Renal cortical epithelial cell (primary cell): Measurements from ENCODE around the gene PODN. TPM values are rescaled to one million over a fixed set of nuclear protein-coding genes. Genes with fewer than 3 reads are reported as not detected.

Experiments used
- DNase-seq: peaks from one replicate; pipeline ENCODE4 v3.0.0-alpha.2; 2011; ENCODE audit warnings: low read depth
- total RNA-seq: library from RNA; depleted of rRNA; stranded (reverse); fragments of >200 nt; gene quantifications from 2 replicates; pipeline ENCODE4 v1.2.3, GENCODE V29; 2014

PODN gene
- total RNA-seq, 1 donor from 2014 or later: 0.40 TPM

DNA sequence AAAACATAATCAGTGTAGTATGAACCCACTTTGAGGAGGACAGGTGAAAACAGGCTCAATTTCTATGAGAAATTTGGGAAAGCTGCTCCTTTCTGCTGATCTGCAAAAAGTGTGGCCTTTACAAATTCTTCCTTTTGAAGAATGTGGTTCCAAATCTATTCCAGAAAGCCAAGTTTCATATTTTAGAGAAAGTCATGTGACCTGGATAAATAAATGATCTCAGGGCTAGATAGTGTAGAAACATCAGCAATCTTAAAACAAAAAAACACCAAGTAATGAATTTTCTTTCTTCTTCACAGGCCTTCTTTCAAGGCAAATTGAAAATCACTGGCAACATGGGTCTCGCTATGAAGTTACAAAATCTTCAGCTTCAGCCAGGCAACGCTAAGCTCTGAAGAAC, 11.7 kb upstream of the PODN start:
- DNase-seq: no peak

DNA sequence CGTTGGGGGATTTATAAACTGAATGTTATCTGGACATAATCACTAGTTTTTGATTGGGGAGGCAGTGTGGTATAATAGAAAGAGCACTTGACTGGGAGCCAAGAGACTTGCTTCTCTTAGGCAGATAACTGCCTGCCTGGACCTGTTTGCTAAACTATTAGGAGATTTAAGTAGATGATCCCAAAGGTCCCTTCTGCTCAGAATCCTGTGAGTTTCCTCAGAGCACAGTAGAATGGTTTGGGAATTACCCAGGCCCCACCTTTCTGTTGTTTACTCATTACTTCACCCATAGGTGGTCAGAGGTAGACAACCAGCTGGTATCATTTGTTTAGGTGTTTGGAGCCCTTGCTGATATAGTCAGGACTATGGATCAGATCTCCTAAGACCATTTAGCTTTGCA, 10.3 kb upstream of the PODN start:
- no peak for DNase-seq

DNA sequence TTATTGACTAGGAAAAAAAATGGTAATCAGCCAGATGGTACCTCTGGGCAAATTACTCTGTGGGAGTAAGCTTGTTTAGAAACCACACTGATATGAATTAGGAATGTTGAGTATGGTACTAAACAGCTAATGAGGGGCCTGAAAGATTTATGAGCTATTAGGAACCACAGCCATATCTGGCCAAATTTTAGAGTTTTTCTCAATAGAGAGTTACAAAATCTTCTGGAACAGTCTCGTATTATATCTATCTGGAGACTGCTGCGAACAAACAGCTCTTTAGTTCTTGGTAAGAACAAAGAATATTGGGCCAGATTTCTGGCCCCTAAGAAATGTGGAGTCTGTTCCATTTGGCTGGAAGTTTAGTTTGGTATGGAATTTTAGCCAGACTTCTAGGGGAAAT, 4.9 kb upstream of the PODN start:
- DNase-seq: no peak

DNA sequence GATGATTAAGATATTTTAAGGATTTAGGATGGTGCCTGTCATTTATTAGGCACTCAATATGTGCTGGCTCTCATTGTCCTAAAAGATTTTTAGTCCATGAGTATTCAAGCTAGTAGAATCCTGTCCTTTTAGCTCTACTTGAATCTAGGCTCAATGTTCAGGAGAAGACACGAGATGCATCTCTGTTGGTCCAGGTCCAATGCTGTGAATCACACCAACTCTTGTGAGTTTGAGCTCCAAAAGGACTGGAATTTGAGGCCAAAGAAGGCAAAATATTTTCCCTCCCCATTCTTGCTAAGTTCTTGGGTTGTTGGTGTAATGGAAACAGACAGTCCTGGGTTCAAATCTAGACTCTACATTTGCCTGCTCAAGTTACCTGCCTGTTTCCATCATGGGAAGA, 1.4 kb upstream of the PODN start:
- DNase-seq: no peak

DNA sequence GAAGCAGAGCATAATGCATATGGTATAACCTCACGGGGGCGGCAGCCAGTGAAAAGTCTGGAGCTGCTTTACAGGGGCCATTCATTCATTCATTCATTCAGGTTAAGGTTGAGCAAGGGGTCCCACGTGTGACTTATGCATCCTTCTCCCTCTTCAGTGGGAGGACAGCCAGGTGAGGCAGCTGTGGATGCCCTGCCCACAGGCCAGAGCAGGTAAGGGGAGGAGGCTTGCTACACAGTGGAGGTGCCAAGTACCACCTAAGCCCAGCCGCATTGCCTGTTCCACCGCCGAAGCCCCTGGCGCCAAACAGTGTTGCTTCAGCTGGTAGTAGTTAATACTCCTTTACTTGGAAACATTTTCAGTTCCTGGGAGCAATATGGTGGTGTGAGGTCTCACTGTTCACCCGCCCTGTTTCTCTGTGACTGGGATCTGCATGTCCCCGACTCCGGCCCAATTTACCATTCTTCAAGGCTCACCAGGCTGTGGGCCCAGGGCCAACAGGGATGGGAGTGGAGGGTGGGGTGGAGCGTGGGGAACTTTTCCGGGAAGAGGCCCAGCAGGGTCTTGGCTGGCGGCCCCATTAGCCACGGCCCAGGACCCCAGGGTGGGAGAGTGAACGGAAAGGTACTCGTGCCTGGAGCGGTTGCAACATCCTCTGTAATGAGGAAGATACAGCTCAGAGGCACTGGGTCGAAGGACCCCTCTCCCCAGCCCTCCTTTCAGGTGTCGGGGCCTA, 722 bp upstream of the PODN start:
- DNase-seq: no peak

DNA sequence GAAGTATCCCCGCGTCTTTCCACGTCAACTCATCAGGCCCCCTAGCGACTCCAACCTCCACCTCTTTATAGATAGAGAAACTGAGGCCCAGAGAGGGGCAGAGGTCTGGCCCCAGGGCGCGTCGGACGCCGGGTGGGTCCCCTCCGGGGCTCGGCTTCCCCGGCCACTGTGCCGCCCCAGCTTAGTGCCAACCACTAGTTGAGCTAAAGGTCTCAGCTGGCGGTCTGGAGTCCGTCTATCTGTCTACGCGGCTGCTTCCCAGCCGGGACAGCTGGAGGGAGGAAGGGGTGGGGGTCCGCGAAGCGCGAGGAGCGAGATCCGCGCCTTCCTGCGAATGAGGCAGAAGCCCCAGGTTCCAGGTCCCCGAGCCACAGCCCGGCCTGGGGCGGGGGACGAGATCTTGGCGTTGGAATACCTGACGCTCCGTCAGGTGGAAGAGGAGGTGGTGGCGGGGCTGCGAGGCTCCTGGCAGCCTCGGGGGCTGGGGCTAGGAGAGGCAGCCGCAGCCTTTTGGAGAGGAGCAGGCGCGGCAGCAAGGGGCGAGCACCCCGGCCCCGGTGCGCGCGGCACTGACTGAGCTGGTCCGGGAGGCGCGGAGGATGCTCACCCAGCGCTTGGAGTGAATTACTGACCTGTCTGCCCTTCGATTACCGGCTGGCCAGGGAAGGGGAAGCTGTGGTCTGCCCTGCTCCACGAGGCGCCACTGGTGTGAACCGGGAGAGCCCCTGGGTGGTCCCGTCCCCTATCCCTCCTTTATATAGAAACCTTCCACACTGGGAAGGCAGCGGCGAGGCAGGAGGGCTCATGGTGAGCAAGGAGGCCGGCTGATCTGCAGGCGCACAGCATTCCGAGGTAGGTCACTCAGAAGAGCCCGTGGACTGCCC, 937 bp downstream of the PODN start:
- no peak for DNase-seq

DNA sequence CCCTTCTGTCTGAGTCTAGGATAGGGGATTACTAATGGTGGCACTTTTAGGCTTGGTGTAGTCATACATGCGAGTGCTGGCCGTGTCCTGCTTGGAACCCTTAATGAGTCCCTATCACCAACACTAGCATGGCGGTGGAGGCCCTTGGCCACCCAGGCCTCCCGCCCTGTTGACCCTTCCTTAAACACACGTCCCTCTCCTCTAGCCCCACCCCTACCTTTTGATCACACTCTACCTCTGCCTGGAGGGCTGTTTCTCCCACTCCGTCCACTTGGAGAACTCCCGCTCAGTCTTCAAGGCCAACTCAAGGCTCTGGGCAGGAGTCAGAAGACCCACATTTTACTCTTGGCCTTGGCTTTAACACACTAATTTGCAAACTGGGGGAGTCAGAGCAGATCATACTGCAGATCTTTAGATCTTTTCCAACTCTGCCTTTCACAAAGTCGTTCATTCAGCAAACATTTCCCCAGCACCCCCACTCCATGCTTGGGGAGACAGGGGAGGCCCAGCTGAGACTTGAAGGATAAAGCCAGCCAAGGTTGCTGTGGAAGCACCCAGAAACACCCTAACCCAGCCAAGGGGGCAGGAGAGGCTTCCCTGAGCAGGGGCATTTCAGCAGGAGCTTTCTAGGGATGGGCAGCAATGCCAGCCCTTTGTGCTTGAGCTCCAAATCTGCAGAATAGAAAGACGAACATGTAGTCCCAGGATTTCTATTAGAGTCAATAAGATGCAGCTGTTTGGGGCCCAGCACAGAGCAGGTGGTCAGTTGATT, 1.9 kb downstream of the PODN start:
- no peak for DNase-seq

DNA sequence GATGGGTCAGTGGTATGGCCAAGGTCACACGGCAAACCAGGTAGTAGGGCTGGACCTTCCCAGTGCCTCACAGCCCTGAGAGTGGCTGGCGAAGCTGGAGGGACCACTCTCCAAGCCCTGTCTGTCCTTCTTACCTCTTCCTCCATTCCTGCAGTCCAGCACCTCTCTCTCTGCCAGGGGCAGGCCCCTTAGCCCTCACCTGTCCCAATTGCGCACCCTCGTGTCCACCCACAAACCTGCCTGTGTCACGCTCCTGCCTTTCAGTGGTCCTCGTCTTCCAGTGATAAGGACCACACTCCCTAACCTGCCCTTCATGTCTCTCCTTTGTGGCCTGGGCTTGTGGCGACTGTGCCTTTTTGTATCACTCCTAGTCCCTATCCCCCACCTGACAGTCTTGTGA, 3.4 kb downstream of the PODN start:
- DNase-seq: no peak

DNA sequence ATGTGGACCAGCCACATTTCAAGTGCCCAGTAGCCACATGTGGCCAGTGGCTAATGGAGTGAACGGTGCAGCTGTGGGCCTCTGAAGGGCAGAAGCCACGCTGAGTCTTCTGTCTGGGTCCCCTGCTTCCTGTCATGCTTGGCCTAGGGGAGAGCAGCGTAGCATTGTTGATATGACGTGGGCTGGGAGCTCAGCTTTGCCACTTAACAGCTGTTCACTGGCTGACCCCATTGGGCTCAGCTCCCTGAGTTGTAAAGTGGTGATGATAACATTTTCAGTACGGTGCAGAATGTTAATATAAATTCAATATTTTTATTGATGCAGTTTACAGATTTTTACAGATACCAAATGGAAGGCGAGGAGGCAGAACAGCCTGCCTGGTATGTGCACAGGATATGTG, 4.5 kb downstream of the PODN start:
- DNase-seq: no peak

DNA sequence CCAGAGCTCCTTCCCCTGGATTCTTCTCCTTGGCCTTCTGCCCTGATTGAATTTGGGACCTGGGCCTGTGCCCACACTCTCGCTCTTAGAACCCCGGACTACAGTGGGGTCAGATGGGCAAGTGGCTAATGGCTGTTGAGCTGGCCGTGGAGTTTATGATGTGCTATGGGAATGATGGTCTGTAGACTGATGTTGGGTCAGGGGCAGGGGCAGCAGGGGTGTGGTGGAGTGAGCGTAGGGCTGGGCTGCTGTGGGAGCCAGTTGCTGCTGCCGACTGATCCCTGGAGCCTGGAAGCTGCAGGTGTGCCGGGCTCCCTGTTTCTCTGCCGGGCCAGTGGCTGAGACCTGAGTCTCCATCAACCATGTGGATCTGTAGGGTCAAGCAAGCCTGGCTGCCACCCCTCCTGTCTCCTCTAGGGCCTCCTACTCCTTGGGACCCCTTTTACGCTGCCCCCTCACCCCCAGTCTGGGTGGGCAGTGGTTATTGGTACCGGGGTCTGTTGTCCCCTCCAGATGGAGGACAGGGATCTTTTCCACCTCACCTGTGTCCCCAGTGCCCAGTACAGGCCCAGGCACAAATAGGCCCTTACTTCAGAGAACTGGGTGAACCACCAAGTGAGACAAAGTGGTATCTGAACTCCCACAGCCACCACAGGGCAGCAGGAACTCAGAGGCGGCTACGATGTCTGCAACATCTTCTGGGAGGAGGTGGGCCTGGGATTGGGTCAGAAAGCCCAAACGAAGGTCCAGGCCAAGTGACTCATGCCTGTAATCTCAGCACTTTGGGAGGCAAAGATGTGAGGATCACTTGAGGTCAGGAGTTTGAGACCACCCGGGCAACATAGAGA, 5.1 kb downstream of the PODN start:
- no peak for DNase-seq

DNA sequence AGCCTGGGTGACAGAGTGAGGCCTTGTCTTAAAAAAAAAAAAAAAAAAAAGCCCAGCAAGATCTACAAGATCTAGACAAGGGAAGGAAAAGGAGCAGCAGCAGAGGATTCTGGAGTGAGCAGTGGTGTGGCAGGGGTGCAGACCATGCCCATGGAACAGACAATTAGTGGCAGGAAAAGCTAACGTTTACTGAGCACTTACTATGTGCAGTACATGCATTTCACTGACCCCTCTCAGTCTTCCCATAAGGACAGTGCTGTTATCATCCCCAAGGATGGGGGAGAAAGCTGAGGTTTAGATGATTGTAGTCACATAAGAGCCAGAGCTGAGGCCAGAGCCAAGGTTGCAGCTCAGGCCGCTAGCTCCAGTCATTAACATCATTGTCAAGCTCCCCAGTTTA, 5.9 kb downstream of the PODN start:
- no peak for DNase-seq

DNA sequence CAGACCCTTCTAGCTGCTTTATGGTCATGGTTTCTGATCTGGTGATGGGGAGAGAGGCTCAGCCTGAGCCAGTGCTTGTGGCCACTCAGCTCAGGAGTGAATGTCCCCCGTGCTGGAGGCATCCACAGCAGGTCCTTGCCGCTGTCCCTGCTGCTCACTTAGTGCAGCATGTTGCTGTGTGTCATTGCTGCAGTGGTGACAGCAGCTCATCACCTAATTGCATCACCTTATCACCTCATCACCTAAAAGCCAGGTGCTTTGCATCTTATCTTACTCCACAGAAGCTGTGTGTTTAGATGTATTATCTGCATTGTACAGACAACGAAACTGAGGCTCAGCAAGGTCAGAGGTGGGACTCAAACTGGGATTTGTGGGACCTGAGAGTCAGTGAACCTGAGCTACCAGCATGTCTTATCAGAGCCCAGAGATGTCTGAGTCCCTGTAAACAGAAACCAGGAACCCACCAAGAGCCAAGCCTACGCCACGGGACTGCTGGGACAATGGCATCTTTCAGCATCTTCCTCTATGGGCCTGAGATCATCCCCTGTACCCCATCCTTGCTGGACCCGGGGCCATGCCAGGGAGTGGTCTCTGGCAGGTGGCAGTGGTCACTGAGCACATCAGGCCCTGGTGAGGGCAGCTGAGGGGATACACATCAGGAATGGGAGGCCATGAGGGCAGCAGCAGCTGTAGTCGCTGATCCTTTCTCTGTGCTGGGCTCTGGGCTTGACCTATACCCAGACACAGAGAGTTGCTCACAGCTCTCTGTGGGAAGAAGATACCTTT, 6.5 kb downstream of the PODN start:
- DNase-seq: no peak

DNA sequence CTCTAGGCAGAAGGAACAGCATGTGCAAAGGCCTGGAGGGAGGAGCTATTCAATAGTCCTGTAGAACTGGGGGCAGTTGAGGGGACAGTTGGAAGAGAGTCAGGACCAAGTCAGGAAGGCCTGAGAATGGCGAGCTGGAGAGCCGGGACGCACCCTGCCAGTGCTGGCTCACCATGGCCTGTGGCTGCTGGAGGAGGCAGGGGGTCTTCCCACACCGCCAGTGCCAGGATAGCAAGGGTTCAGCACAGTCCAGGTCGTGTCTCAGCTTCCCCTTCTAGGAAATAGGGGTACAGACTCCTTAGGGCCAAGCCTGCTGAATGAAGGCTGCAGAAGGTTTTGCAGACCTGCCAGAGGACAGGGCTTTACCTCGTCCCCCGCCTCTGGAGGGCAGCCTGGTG, 7.3 kb downstream of the PODN start:
- DNase-seq: no peak

DNA sequence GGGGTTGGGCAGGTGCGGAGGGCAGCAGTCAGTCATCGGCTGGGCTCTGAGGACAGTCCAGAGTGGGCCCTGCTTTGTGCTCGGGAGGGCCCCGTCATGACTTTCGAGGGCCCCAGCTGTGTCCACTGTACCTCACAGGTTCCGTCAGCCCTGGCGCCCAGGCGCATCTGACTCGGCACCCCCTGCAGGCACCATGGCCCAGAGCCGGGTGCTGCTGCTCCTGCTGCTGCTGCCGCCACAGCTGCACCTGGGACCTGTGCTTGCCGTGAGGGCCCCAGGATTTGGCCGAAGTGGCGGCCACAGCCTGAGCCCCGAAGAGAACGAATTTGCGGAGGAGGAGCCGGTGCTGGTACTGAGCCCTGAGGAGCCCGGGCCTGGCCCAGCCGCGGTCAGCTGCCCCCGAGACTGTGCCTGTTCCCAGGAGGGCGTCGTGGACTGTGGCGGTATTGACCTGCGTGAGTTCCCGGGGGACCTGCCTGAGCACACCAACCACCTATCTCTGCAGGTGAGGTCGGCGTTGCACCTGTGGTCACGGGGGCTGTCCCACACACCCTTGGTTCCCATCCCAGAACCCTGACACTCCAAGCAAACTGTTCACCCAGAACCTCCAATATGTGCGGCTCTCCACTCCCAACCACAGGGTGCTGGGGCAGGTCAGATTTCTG, 7.8 kb downstream of the PODN start:
- DNase-seq: no peak

DNA sequence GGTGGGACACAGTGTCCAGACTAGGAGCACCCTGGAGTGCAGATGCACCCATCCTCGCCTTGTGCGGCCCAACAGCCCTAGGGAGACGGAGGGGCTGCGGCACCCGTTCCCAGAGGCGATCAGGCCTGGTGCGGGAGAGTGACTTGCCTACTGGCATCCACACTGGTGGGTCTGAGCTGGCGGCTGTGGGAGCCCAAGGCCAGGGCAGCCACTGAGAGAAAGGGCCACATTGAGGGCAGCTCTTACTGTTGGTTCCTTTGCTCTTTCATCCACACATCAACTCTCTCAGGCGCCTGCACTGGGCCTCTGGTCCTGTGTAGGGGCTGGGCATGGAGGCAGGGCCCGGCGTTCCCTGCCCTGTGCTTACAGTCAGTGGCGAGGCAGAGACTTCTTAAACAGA, 8.6 kb downstream of the PODN start:
- DNase-seq: no peak

DNA sequence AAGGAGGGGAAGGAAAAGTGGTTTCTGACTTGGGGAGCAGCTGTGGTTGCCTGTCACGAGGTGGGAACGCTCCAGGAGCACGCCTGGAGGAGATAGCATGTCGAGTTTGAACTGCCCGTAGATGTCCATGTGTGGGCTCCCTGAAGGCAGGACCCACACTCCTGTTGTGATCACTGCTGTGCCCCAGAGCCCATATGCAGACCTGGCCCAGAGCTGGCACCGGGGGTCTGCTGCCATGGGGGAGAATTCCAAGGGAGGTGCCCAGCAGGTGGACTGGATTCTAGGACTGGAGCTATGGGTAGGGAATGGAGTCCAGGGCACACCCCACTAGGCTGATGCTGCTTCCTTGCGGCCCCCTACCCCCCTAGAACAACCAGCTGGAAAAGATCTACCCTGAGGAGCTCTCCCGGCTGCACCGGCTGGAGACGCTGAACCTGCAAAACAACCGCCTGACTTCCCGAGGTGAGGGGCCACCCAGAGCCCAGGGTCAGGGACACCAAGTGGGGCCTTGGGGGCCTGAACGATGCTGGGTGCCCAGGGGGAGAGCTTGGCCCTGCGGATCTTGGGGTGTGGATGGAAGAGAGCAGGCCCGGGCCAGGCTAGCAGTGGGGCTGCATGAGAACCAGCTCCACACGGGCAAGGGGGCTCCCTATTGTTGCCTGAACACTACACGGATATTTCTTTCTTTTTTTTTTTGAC, 9.3 kb downstream of the PODN start:
- no peak for DNase-seq

DNA sequence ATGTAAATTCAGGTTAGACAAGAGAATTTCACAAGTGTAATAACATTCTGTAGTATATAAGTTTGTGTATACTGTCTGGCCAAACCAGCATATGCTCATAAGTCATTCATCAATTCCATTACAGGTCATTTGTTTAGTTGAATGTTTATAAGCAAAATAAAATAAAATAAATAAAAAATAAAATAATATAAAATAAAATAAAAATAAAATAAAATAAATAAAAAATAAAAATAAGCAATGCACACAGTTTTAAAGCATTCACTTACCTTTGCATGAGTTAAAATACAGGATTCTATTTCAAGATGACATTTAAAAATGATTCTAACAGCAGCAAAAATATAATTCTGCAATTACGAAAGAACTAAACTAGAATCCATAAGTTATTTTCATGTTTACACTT, 9.9 kb downstream of the PODN start:
- no peak for DNase-seq

DNA sequence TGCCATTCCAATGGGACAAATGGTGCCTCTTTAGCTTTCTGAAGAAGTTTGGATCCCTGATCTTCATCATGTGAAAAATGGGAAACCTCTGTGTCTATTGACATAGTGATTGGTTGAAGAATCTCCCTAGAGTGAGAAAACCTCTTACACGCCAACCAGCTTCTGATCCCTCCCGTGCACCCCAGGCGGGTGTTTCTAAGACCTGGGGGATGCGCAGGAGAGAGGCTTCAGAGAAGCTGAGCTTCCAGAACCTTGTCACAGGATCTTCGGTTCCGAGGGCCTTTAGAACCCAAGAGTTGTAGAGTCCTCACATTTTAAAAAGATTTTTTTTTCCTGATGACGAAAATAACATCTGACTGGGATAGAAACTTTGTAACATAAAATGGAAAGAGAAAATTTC, 11.3 kb downstream of the PODN start:
- no peak for DNase-seq

DNA sequence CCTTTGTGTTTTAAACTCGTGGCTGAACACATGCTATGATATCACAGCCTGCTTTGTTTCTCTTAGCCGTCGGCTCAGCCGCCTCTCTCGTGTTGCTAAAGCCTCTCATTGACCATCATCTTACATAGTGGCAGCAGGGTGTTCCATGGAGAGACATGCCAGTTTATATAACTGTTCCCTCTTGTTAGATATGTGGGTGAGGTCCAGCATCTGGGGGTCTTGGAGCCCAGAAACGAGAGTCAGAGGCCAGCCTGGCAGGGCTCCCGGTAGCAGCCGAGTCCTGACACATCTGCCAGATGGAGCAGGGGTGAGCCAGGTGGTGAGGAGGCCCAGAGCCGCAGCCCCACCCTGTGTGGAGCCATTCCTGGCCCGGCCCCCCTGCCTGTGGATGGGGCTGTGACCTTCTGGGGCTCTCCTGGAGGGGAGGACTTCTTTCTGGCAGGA, 11.9 kb downstream of the PODN start:
- no peak for DNase-seq
